Erythroblast (primary cell): ENCODE results near the gene LEFTY1.

Experiments used
- GATA1 ChIP-seq: IDR thresholded peaks from 2 replicates; pipeline ENCODE4 v1.6.1; 2011; ENCODE audit warnings: low read depth, mild to moderate bottlenecking, control low read depth, low read length, moderate library complexity
- POLR2A ChIP-seq: IDR thresholded peaks from 2 replicates; pipeline ENCODE4 v1.6.1; 2011; ENCODE audit warnings: mild to moderate bottlenecking, low read length

DNA sequence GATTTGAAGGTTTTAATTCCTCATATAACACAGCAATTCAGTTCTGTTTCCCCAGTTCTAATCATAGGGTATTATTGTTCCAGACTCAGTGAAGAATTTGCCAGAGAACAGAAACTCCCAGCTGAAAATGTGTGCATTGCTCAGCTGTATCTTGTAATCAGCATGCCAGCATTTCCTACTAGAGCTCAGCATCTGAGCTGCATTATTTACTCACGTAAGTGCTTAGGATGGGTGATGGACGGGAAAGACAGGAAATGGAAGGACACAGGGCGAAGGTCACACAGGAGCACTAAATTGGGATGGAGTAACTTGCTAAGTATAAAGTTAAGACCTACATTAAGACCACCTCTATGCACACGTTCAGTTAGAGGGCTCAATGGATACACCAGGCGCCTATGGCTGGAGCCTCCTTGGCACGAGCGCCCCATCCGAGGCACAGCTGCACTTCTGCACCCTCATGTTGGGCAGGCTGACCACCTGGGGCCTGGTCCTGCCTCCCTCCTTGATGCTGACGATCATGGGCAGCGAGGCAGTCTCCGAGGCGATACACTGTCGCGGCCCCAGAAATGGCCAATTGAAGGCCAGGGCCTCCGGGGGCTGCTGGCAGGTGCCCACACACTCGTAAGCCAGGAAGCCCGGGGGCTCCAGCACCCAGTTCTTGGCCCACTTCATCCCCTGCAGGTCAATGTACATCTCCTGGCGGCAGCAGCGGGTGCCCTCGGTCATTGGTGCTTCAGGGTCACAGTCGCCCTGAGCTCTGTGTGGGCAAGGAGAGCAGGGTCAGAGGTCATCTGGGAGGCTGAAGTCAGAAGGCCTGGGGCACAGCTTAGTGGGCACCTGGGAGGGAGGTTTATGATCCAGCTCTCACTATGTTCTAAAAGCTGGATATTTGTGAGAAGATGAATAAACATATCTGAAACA lies 48.4 kb upstream of the LEFTY1 start:
- no peak for TF ChIP-seq POLR2A
- no peak for TF ChIP-seq GATA1
